NCI-H82 treated with DMSO at 0.1 percent for 48 hours (cell line): ENCODE data around the gene HAUS7.

Source experiments
- DNase-seq: peaks from one replicate; lab custom pipeline; 2025; ENCODE audit not compliant: unreplicated experiment; lab: John Stamatoyannopoulos, UW

HAUS7 gene

GRCh38 chrX:153441981-153442380, 28.4 kb downstream of the HAUS7 start:
- DNase-seq, result no peak

- no peak for DNase-seq
These were observed 29.1 kb downstream of the HAUS7 start for GRCh38 chrX:153441296-153441695.

- DNase-seq, result no peak
These were observed 29.7 kb downstream of the HAUS7 start for GRCh38 chrX:153440556-153441135.

GRCh38 chrX:153439977-153440376, 30.4 kb downstream of the HAUS7 start:
- no peak for DNase-seq

GRCh38 chrX:153438532-153438931, 31.8 kb downstream of the HAUS7 start:
- DNase-seq, result no peak

- DNase-seq, result no peak
These were observed 34.5 kb downstream of the HAUS7 start for GRCh38 chrX:153435845-153436244.

- no peak for DNase-seq
These were observed 35.6 kb downstream of the HAUS7 start for GRCh38 chrX:153434801-153435200.

- no peak for DNase-seq
These were observed 36.5 kb downstream of the HAUS7 start for GRCh38 chrX:153433781-153434285.

- no peak for DNase-seq
These were observed 37.2 kb downstream of the HAUS7 start for GRCh38 chrX:153433161-153433680.

GRCh38 chrX:153430796-153431195, 39.6 kb downstream of the HAUS7 start:
- DNase-seq, result no peak

- no peak for DNase-seq
These were observed 44.2 kb downstream of the HAUS7 start for GRCh38 chrX:153426204-153426603.

- DNase-seq, result no peak
These were observed 46.7 kb downstream of the HAUS7 start for GRCh38 chrX:153423652-153424051.

- DNase-seq, result no peak
These were observed 48.5 kb downstream of the HAUS7 start for GRCh38 chrX:153421856-153422255.

- DNase-seq, result no peak
These were observed 49.4 kb downstream of the HAUS7 start for GRCh38 chrX:153420851-153421599.

GRCh38 chrX:153417637-153418036, 52.7 kb downstream of the HAUS7 start:
- no peak for DNase-seq

- peak; percentile 7 for DNase-seq
These were observed 53.5 kb downstream of the HAUS7 start for GRCh38 chrX:153416781-153417450.

GRCh38 chrX:153414856-153415510, 55.4 kb downstream of the HAUS7 start:
- no peak for DNase-seq

- DNase-seq, result no peak
These were observed 56.6 kb downstream of the HAUS7 start for GRCh38 chrX:153413731-153414130.

GRCh38 chrX:153412746-153413720, 57.3 kb downstream of the HAUS7 start:
- no peak for DNase-seq

- no peak for DNase-seq
These were observed 58.3 kb downstream of the HAUS7 start for GRCh38 chrX:153411988-153412574.
